Suppressor macrophage (primary cell): ENCODE measurements around the gene RWDD2A.

ENCODE experiments used
- DNase-seq, 4 experiments: peaks; one replicate each; pipeline ENCODE4 v3.0.0-alpha.2; 2020 to 2022

Gene RWDD2A

DNA sequence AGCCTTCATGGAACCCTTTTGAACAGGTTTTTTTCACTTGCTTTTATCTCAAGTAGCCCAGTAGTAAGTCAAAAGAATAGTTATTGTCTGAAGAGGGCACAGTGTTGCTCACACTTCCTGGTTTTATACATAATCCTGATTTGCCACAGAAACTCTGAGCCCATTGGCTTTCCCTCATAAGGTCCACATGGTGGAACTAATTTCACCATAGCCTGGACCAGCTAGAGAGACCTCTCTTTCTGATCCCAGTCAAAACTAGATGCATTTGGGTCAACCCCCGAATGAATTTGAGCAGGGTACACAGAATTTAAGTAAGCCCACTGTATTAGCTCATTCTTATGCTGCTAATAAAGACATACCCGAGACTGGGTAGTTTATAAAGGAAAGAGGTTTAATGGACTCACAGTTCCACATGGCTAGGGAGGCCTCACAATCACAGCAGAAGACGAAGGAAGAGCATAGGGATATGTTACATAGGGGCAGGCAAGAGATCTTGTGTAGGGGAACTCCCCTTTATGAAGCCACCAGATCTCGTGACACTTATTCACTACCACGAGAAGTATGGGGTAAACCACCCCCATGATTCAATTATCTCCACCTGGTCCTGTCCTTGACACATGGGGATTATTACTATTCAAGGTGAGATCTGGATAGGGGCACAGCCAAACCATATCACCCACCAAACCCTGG lies 6.2 kb downstream of the RWDD2A start:
- peak in 3 of 4 experiments; percentile 17 to 35 (median 29) for DNase-seq

DNA sequence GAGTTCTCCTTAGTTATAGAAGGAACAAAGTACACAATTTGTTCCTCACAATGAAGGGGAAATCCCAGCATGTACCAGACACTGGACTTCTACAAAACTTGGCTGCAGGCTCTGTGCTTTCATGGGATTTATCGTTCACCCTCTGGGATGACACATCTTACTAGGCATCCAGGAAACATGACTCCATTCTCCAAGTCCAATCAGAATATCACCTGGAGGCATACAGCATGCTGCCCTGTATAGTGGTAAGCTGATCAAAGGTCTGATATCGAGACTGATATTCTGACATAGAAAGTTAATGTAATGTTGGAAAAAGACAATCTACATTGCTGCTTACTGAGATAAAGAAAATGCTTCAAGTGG lies 6.7 kb downstream of the RWDD2A start:
- peak; percentile 2 to 25 (median 14) for DNase-seq

DNA sequence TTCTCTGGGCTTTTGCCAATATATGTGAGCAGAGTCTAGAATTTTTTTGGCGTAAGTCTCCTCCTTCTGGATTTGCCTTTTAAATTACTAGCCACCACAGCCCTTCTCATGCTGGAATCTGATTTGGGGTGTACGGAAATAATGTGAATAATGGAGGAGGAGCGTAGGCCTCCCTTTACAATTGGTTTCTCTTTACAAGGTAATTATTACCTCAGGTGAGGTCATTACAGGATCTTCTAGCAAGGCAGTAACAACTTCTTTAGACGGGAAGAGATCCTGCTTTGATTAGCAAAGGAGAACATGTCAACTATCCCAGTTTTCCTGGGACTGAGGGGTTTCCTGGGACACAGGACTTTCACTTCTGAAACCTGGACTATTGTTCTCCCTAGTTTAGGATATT lies 8.9 kb downstream of the RWDD2A start:
- no peak for DNase-seq

DNA sequence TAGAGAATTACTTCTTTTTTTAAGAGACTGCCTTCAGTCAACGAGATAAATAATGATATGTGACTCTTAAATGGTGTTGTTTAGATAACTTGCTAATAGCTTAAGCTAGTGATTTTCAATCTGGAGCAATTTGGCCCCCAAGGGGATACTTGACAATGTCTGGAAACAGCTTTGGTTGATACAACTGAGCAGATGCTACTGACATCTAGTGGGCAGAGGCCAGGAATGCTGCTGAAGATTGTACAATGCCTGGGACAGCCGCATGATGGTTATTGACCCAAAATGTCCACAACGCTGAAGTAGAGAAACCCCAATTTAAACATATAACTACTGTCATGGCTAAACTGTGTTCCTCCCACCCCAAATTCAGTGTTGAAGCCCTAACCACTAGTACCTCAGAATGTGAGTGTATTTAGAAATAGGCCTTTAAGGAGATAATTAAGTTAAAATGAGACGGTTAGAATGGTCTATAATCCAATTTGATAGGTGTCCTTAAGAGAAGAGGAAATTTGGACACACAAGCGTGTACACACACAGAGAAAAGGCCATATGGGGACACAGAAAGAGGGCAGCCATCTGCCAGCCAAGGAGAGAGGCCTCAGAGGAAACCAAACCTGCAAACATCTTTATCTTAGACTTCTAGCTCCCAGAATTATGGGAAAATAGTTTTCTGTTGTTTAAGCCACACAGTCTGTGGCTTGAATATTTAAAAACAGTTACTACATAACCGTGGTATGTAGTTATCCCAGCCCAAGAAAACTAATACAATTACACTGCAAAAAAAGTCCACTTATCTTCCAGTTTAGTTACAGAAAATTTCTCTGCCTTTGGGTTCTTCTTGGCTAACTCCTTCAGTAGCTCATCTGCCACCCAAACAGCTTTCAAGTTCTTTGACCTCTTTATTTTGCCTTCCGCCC lies 22.2 kb downstream of the RWDD2A start:
- DNase-seq, result peak; percentile 63 to 73 (median 67)

DNA sequence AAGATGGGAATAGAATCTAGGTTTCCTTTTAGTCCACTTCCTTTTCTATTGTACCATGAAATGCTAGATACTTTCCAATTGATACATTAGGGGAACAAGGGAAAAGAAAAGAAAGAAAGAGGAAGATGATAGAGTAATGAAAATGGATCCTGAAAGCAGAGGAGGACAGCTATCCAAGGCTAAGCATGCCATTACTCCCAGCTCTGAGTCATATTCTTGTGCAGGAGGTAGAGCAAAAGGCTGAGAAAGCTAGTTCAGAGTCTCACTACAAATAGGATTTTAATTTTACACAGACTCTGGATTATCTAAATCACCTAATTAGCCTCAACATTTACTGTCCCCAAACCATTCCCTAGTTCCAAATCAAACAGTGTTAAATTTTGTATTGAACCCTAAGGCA lies 23.6 kb downstream of the RWDD2A start:
- DNase-seq, result no peak

DNA sequence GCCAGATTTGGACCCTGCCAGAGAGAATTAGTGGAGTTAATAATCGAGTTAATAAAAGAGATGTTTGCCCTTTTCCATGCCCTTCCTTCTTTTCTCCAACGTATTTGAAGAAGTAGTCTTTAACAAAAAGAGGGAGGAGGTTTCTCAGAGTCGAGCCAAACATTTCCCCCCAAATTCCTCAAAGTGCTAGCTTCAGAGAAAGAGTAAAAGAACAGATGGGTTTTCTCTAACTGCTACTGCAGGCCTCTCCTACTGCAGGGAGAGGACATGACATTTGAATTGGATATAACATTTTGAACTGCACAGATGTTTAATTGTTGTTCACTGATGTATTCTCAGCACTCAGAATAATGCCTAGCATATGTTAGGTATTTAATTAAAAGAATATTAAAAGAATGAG lies 25.5 kb downstream of the RWDD2A start:
- DNase-seq, result no peak

DNA sequence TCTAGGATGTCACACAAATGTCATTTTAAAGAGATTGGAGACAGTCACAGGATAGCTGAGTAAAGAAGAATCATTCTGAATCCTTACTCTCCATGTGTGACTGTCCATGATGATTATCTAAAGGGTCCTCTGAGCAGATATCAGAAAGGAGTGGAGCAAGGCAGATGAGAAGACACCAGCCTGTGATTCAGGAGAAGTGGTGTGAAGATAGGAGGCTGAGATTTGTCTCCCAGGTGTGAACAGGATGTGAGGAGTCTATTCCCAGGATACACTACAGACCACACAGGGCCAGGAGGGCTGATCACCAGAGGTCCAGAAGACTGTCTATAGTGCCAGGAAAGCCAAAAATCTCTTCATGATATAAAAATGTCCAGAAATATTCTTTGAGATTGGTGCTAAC lies 27.0 kb downstream of the RWDD2A start:
- no peak for DNase-seq

DNA sequence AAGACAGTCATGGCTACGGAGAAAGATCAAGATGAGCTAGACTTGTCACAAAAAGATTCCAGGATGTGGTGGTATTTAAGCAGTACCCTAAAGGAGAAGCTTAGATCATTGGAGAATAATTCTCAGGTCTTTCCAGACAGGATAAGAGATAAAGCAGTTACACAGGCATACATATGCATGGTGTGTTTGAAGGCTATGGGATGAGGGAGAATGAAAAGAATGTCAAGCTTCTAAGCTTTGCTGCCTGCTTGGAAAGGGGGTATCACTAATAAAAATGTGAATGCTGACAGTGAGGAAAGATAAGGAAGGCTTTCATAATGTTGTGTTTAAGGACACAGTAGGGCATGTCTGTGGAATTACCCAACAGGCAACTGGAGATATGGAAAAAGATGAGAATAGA lies 28.1 kb downstream of the RWDD2A start:
- no peak for DNase-seq

DNA sequence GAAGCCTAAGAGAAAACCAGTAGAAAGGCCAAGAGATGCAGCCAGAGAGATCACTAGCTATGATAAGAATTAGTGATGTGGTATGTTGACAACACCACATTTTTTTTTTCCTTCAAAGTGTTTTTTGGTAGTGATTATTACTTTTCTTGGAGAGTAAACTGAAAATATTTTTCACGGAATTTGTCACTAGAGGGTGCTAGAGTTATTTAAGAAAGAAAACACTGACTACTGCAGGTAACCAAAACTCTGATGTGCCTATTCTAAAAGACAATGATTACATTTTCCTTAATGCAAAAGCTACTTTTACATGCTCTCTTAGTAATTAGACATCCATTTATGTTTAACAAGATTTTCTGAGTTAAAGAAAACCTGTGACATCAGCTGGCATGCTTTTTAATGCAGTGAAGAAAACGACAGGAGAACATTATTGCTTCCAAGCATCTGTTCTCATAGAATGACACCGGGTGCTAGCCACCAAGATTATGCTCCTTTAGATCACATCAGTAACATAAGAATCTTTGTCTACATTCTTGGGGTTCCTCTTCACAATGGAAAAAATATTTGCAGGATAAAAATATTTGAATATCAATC lies 28.8 kb downstream of the RWDD2A start:
- DNase-seq, result peak in 2 of 4 experiments; percentile 52 to 59

DNA sequence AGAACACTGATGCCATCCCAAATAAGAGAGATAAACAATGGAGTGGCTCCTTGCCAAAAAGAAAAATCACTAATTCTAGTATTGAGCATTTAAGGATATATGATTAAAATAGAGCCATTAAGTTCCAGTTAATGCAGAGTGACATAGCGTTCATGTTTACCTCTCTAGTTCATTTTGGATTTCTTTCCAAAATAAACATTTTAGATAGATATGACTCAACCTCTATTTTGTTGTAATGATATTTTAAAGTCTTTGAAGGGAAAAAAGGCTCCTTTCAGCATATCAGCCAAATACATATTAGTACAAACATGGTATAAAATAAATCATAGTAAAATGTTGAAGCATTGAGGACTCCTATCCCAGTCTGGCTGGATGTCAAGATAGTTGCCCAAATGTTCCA lies 33.4 kb downstream of the RWDD2A start:
- no peak for DNase-seq

DNA sequence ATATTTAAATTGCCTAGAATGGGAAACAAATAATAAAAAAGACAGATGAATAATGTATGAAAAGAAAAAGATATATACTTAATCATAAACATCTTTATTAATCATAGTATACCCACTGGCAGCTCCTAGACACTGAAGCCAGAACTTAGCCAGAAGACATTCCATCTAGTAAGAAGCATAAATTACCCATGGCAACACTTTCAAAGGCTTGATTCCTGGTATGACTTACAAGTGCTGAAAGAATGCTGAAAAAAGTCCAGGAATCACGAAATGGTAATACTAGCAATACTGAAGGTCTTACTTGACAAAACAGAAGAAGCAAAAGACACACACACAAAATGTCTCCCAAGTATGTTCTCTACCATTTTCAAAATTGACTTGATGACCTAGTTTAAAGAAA lies 38.0 kb downstream of the RWDD2A start:
- DNase-seq, result no peak

DNA sequence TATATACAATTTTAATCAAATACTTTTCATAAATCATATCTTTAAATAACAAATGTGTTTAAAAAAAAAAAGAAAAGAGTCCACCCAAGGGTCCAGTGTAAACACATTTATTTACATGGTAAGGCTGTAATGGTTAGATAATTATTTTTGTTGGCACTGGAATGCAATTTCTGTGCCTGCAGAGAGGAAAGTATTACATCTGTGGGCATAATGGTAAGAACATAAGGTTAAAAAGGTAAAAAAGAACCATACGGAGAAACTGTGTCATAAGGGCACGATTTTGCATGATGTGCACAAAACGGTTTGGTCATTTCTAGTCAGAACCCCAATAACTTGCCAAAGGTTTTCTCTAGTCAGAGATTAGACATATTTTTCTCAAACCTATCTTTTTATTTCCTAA lies 54.3 kb downstream of the RWDD2A start:
- DNase-seq, result no peak
